ENCODE data around the gene PDE4D.

Gene PDE4D

GRCh38 chr5:59158165-59158564, 735.4 kb downstream of the PDE4D start:
- H3K4me3 Mint-ChIP-seq = no peak overlapping the region
- H3K27ac Mint-ChIP-seq = no peak overlapping the region
- ATAC-seq (peak; percentile 43), DNase-seq (ENCODE audit: low spot score in 2 of 2) (no peak)
- H3K36me3 Mint-ChIP-seq = no peaks in the 10 kb centered on the region
- H3K9me3 Mint-ChIP-seq = no peaks in the 10 kb centered on the region
- H3K4me1 Mint-ChIP-seq = no peaks in the 10 kb centered on the region

- DNase-seq (ENCODE audit: low spot score in 2 of 2) = no peak
- Mint-ChIP-seq H3K4me3 (no peak overlapping the region), H3K27ac (no peak overlapping the region), H3K9me3 (no peaks in the 10 kb centered on the region), H3K36me3 (no peaks in the 10 kb centered on the region), H3K4me1 (peaks cover 7% of the 10 kb centered on the region)
- ATAC-seq = no peak
These were observed 736.5 kb downstream of the PDE4D start for GRCh38 chr5:59157068-59157467.

- Mint-ChIP-seq H3K36me3 (no peaks in the 10 kb centered on the region), H3K4me1 (peaks cover 18% of the 10 kb centered on the region), H3K9me3 (no peaks in the 10 kb centered on the region), H3K27ac (no peak overlapping the region), H3K4me3 (peak overlapping the region; percentile 37)
- ATAC-seq (peak; percentile 60), DNase-seq (ENCODE audit: low spot score in 2 of 2) (no peak)
These were observed 740.8 kb downstream of the PDE4D start for GRCh38 chr5:59152701-59153245.

GRCh38 chr5:59151162-59151889, 742.2 kb downstream of the PDE4D start:
- ATAC-seq (peak; percentile 61), DNase-seq (ENCODE audit: low spot score in 2 of 2) (no peak)

GRCh38 chr5:59149827-59150226, 743.7 kb downstream of the PDE4D start:
- Mint-ChIP-seq H3K36me3 (no peaks in the 10 kb centered on the region), H3K9me3 (no peaks in the 10 kb centered on the region), H3K27ac (no peak overlapping the region), H3K4me3 (no peak overlapping the region), H3K4me1 (peaks cover 18% of the 10 kb centered on the region)
- DNase-seq (ENCODE audit: low spot score in 2 of 2) (no peak), ATAC-seq (no peak)

More at GRCh38 chr5:59151162-59151889, 742.2 kb downstream of the PDE4D start:
- H3K4me1 Mint-ChIP-seq = peaks cover 18% of the 10 kb centered on the region
- H3K27ac Mint-ChIP-seq = no peak overlapping the region
- H3K4me3 Mint-ChIP-seq = no peak overlapping the region
- no peaks in the 10 kb centered on the region for H3K9me3 Mint-ChIP-seq
- H3K36me3 Mint-ChIP-seq = no peaks in the 10 kb centered on the region

GRCh38 chr5:59149271-59149670, 744.3 kb downstream of the PDE4D start:
- no peak for ATAC-seq
- no peak for DNase-seq (ENCODE audit: low spot score in 2 of 2)
- no peak overlapping the region for H3K27ac Mint-ChIP-seq
- no peak overlapping the region for H3K4me3 Mint-ChIP-seq
- H3K9me3 Mint-ChIP-seq = no peaks in the 10 kb centered on the region
- H3K4me1 Mint-ChIP-seq = peaks cover 18% of the 10 kb centered on the region
- no peaks in the 10 kb centered on the region for H3K36me3 Mint-ChIP-seq

GRCh38 chr5:59146729-59147128, 746.8 kb downstream of the PDE4D start:
- ATAC-seq (no peak), DNase-seq (ENCODE audit: low spot score in 2 of 2) (no peak)
- no peak overlapping the region for H3K4me3 Mint-ChIP-seq
- no peaks in the 10 kb centered on the region for H3K9me3 Mint-ChIP-seq
- H3K36me3 Mint-ChIP-seq = no peaks in the 10 kb centered on the region
- H3K4me1 Mint-ChIP-seq = peaks cover 8% of the 10 kb centered on the region
- H3K27ac Mint-ChIP-seq = no peak overlapping the region

- Mint-ChIP-seq H3K36me3 (no peaks in the 10 kb centered on the region), H3K9me3 (no peaks in the 10 kb centered on the region), H3K4me1 (no peaks in the 10 kb centered on the region), H3K27ac (no peak overlapping the region), H3K4me3 (no peak overlapping the region)
- ATAC-seq = peak; percentile 83
- DNase-seq (ENCODE audit: low spot score in 2 of 2) = no peak
These were observed 749.6 kb downstream of the PDE4D start for GRCh38 chr5:59143926-59144333.

- Mint-ChIP-seq H3K9me3 (no peaks in the 10 kb centered on the region), H3K4me3 (no peak overlapping the region), H3K36me3 (no peaks in the 10 kb centered on the region), H3K4me1 (no peaks in the 10 kb centered on the region), H3K27ac (no peak overlapping the region)
- ATAC-seq (no peak), DNase-seq (ENCODE audit: low spot score in 2 of 2) (no peak)
These were observed 750.6 kb downstream of the PDE4D start for GRCh38 chr5:59142927-59143326.

GRCh38 chr5:59142138-59142537, 751.4 kb downstream of the PDE4D start:
- Mint-ChIP-seq H3K4me3 (no peak overlapping the region), H3K27ac (no peak overlapping the region), H3K9me3 (no peaks in the 10 kb centered on the region), H3K4me1 (peaks cover 1% of the 10 kb centered on the region), H3K36me3 (no peaks in the 10 kb centered on the region)
- no peak for DNase-seq (ENCODE audit: low spot score in 2 of 2)
- ATAC-seq = no peak

GRCh38 chr5:59140133-59140532, 753.4 kb downstream of the PDE4D start:
- H3K27ac Mint-ChIP-seq = no peak overlapping the region
- no peaks in the 10 kb centered on the region for H3K36me3 Mint-ChIP-seq
- ATAC-seq (no peak), DNase-seq (ENCODE audit: low spot score in 2 of 2) (no peak)
- H3K9me3 Mint-ChIP-seq = no peaks in the 10 kb centered on the region
- H3K4me1 Mint-ChIP-seq = peaks cover 5% of the 10 kb centered on the region
- H3K4me3 Mint-ChIP-seq = no peak overlapping the region

GRCh38 chr5:59139695-59140094, 753.8 kb downstream of the PDE4D start:
- Mint-ChIP-seq H3K4me1 (peaks cover 8% of the 10 kb centered on the region), H3K36me3 (no peaks in the 10 kb centered on the region), H3K27ac (no peak overlapping the region), H3K4me3 (no peak overlapping the region), H3K9me3 (no peaks in the 10 kb centered on the region)
- DNase-seq (ENCODE audit: low spot score in 2 of 2) = no peak
- no peak for ATAC-seq

GRCh38 chr5:59138509-59138908, 755.0 kb downstream of the PDE4D start:
- H3K4me3 Mint-ChIP-seq = no peak overlapping the region
- no peak for DNase-seq (ENCODE audit: low spot score in 2 of 2)
- no peak for ATAC-seq
- no peaks in the 10 kb centered on the region for H3K36me3 Mint-ChIP-seq
- no peak overlapping the region for H3K27ac Mint-ChIP-seq
- H3K9me3 Mint-ChIP-seq = no peaks in the 10 kb centered on the region
- peaks cover 17% of the 10 kb centered on the region for H3K4me1 Mint-ChIP-seq

- H3K4me1 Mint-ChIP-seq = peaks cover 23% of the 10 kb centered on the region
- H3K27ac Mint-ChIP-seq = no peak overlapping the region
- H3K36me3 Mint-ChIP-seq = no peaks in the 10 kb centered on the region
- H3K4me3 Mint-ChIP-seq = no peak overlapping the region
- DNase-seq (ENCODE audit: low spot score in 2 of 2) (no peak), ATAC-seq (no peak)
- H3K9me3 Mint-ChIP-seq = no peaks in the 10 kb centered on the region
These were observed 755.7 kb downstream of the PDE4D start for GRCh38 chr5:59137846-59138245.

GRCh38 chr5:59136549-59136948, 757.0 kb downstream of the PDE4D start:
- Mint-ChIP-seq H3K4me1 (peaks cover 31% of the 10 kb centered on the region), H3K27ac (no peak overlapping the region), H3K9me3 (no peaks in the 10 kb centered on the region), H3K36me3 (no peaks in the 10 kb centered on the region), H3K4me3 (no peak overlapping the region)
- ATAC-seq (no peak), DNase-seq (ENCODE audit: low spot score in 2 of 2) (no peak)

GRCh38 chr5:59134471-59135163, 758.9 kb downstream of the PDE4D start:
- Mint-ChIP-seq H3K36me3 (no peaks in the 10 kb centered on the region), H3K9me3 (no peaks in the 10 kb centered on the region), H3K4me3 (peak overlapping the region; percentile 16), H3K27ac (no peak overlapping the region), H3K4me1 (peaks cover 32% of the 10 kb centered on the region)
- DNase-seq (ENCODE audit: low spot score in 2 of 2) (no peak), ATAC-seq (peak; percentile 59)

All from stimulated activated effector memory CD8-positive, alpha-beta T cell treated with anti-CD3 and anti-CD28 coated beads, Interleukin-12 subunit alpha, Interleukin-12 subunit beta, amount 100 ng/mL, for 72 hours (primary cell).